ENCODE data around the gene MYCBP2.
A peak's percentile ranks its signal among the peaks of the same experiment; 100 is the strongest.

The MYCBP2 gene

GRCh38 chr13:77065461-77066147, 261.3 kb downstream of the MYCBP2 start:
- DNase-seq: no peak

DNA sequence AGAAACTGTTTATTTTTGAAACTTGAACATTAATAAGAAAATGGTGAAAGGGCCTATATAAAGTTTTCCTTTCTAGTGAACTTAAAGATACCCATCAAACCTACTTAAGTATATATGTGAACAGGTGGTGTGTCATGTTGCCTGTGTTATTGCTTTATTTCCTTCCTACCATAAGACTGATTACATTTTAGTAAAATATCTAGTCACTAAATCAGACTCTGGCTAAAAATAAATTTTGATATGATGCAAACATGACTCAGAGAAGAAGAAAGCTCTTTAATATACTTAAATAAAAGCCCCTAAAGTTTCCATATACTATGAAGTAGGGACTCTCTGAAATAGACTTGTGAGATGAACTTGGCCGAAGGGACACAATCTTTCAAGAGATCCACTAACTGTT, 264.8 kb downstream of the MYCBP2 start:
- DNase-seq: no peak

DNA sequence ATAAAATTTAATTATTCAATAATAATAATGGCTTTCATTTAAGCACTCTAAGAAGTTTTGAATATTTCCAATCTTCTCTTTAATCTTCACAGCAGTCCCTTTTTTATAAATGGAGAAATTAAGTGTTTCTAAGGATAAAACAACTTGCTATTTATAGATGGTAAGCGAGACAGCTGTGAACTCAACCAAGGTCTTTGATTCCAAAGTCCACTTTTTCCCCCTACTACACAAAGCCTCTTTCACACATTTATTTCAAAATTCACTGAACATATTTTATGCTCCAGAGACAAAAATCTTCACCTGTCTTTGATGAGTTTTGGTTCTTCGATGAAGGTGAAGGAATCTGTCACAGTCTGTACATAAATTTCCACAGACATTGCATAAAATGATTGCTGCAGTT, 265.5 kb downstream of the MYCBP2 start:
- DNase-seq: no peak

- no peak for DNase-seq
Observed at GRCh38 chr13:77056886-77057285, 270.0 kb downstream of the MYCBP2 start.

GRCh38 chr13:77056382-77056781, 270.5 kb downstream of the MYCBP2 start:
- DNase-seq: no peak

DNA sequence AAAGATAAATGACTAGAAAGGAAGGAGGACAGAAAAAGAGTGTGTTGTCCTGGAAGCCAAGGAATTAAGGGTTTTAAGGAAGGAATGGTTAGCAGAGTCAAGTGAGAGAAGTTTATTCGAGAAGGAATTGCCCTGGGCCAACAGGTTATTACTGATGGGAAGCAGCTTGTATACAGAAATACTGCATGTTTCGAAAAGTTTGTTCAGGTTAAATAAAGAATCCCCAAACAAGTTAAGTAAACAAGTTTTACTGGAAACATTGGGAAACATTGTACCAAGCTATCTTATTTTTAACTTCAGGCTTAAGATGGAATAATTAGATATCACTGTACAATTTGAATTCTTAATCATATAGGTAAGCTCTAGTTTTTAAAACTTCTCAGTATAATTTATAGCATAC, 271.7 kb downstream of the MYCBP2 start:
- no peak for DNase-seq

DNA sequence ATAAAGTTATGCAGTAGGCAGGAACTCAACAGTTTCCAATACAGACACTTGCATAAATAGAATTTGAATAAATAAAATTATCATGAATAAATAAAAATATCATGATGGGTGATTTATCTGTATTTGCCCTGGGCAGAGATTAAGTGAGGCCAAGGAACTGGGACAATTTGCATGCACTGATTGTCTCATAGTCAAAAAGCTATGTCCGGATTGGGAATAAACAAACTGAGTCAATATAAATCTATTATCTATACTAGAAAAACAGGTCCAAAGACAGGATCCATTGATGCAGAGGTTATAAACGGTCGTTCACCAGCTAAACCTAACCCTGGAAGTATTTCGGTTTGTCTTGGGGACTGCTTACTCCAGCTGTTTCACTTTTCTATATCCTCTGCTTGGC, 273.7 kb downstream of the MYCBP2 start:
- no peak for DNase-seq

GRCh38 chr13:77048681-77049080, 278.2 kb downstream of the MYCBP2 start:
- DNase-seq: no peak

DNA sequence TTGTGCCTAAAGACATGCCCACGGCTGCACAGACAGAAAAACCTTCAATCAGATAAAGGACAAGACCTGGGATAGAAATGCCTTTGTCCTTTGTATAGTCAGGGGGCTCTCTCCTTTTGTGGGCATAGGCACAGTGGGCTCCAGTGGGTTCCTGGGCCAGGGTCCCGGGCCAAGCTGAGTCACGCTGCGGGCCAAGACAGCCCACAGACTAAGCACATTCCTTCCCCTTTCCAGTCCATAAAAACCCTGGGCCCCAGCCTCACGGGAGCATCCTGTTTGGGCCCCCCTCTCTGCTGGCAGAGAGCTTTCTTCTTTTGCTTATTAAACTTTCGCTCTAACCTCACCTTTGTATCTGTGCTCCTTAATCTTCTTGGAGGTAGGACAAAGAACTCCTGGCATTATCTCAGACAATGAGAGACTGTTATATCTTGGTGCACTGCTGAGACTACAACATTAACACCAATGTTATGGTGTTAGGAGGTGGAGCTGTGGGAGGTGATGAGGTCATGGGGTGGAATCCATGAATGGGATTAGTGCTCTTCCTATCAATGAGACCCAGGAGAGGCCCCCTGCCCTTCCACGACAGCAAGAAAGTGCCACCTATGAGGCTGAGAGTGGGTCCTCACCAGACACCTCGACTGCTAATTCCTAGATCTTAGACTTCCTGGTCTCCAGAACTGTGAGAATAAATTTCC, 279.1 kb downstream of the MYCBP2 start:
- no peak for DNase-seq

DNA sequence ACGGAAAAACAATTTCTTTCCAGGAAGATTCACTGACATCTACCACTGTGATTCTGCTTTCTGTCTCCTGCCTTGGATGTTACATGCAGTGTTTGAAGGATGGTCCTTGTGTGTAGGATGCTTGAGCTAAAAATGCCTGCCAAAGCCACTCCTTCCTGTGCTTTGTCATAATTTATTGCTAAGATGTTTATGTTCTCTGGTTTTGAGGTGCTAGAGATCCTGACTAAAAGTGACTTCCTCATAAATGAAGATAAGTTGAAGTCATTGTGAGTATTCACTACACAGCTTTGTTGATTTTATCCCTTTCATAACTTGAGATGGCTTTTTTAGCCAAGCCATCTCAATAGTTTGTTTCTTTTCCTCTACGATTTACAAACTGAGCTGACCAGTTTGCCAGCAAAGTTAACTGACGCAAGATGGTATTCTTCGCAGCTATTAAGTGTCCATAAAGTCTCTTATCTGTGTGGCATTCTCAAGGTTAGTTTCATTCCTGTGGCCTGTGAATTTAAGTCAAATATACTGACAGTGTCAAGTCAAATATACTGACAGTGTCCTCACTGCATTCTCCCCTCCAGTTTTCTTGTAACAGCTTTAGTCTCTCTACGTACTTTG, 284.2 kb downstream of the MYCBP2 start:
- no peak for DNase-seq

DNA sequence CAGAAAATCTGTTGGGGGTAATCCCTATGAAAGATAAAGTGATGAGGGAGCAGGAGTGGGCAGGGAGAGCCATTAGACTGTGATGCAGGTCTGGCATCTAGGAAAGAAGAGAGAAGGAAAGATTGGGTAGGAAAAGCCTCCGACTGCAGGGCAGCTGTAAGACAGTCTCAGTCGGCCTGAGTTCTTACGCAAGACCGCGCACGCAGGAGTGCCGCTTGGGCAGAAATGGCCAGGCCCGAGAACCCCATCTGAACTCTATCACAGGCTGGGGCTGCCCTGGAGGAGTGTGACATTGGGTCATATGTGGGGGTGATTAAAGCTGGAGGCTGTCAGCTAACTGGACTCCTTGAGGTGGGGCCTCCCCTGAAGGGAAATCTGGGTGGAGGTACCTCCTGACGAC, 286.1 kb downstream of the MYCBP2 start:
- no peak for DNase-seq

DNA sequence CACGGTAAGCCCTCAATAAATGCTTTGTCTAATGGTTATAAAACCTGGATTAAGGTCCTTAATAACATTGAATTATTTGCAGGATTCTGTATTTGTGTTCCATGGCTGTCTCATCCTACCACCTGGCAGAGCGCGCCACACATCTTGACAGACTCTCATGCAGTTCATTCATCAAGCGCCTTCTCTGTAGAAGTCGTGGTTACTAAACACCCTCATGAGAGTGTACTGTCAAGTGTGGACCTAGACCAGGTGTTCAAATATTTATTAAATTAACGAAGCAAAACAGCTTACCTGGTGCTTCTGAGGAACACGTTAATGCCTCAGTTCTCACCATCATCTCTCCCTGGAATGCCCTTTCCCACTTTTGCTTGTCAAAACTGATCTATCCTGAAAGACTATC, 286.8 kb downstream of the MYCBP2 start:
- no peak for DNase-seq

DNA sequence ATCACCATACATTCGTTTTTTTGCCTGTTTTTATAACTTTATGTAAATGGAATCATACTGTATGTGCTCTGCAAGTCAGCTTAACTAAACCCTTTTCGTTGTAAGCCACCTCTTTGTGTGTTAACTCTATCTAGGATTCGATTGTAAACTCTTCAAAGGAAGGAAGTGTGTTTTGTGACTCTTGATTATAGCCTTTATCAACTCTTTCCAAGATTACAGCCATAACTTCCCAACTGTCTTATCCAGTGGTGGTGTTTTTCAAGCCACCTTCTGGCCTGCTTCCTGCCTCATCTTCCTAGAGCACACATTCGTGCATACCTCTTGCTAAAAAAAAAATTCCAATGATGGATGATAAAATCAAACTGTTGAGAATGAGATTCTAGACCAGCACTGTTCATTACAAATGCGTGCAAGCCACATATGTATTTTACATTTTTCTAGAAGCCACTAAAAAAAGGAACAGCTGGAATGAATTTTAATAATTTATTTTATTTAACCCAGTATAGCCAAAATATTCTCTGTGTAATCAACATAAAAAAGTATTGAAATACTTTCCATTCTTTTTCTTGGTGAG, 287.9 kb downstream of the MYCBP2 start:
- DNase-seq: no peak

DNA sequence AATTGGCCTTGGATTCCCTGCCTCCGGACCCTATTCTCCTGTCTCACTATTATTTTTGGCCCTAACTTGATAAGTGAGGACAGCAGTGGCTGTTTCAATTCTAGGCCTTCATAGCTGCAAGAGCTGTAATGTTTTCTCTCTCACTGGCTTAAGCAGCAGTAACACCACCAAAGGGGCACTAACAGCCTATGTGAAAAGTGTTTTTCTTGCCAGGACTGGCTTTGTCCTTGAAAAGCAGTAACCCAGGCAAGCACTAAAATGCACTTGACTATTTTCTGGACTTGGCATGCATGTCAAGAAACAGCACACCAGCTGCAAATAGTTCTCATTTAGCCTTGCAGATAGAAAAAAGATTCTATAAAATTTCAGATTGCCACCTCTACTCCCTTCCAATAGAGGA, 290.6 kb downstream of the MYCBP2 start:
- no peak for DNase-seq

DNA sequence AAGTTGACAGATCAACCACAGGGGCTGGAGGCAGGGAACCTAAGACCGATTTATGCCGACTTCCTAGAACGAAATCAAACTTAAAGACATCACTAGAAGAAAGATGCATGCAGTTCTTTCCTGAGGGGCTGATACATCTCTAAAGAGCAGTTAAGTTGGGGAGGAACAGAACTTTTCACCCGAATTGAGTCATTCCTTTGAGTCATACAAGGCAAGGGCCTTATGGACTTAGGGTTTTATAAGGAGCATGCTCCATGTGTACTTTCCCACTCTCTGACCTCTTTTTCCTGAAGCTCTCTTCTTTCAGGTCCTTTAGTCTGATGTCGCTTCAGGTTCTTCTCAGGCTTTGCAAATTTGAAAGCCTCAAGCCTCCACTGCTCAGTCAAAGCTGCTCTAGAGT, 292.0 kb downstream of the MYCBP2 start:
- no peak for DNase-seq

DNA sequence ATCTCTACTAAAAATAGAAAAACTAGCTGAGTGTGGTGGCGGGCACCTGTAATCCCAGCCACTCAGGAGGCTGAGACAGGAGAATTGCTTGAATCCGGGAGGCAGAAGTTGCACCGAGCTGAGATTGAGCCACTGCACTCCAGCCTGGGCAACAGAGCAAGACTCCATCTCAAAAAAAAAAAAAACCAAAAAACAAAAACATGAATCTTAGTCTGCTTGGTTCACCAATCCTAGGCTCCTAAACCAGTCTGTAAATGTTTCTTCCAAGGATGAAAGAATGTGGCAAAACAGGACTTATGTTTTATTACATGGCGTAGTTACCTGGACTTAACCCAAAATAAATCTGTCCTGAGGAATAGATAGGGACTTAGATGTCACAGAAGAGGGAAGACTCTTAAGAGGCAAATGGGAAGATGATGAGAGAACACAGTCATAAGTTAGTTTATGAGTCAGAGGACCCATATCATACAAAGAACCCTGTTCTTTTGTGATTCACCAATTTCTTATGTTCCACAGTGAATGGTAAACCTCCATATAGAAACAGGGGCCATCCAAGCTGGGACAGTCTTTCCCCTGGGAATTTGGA, 293.1 kb downstream of the MYCBP2 start:
- DNase-seq: no peak

- DNase-seq: no peak
Observed at GRCh38 chr13:77031656-77032243, 295.1 kb downstream of the MYCBP2 start.

- DNase-seq: no peak
Observed at GRCh38 chr13:77029436-77029835, 297.5 kb downstream of the MYCBP2 start.

GRCh38 chr13:77028202-77028601, 298.7 kb downstream of the MYCBP2 start:
- DNase-seq: no peak

GRCh38 chr13:77026861-77027621, 299.9 kb downstream of the MYCBP2 start, which contains the start of gene FBXL3:
FBXL3 (minus strand) TSS chr13:77027159; CDS start chr13:77021860, 5,299 bp downstream.
- peak; percentile 32 for DNase-seq

DNA sequence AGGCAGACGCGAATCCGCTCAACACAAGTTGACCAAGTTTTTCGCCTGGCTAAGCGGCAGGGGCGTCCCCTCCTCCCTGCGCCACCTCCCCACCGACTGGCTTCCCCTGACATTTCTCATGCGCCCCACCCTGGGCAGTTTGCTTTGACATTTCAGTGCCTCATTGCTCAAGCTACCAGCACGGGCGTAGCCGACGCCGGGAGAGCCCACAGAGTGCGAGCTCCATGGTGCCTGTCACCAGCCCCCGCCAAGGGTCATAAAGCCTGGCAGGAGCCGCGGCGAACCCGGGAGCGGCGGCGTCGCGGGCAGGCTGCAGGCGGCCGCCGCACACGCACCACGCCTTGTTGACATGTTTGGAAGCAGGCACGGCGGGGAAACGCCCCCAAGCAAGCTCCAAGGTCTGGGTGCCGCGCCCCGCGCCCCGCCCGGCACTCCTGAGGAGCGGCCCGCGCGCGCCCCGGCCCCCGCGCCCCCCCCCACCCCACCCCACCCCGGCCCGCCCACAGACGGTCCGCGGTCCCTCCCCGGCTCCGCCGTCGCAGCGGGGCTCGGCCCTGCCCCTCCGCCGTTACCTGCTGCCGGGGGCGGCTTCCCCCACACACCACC, 300.5 kb downstream of the MYCBP2 start:
- no peak for DNase-seq

GRCh38 chr13:77022341-77022740, 304.6 kb downstream of the MYCBP2 start:
- DNase-seq: no peak

All from T1000 (cell line).